ENCODE measurements around the gene DUSP3.

The DUSP3 gene

GRCh38 chr17:43778337-43779144 is at the start of gene DUSP3:
Gene DUSP3, minus strand, starts transcription at chr17:43778977. Its CDS starts 53 bp downstream, at chr17:43778924.
- DNase-seq: peak; percentile 68 to 77

GRCh38 chr17:43827596-43827995 is 48.8 kb upstream of the DUSP3 start:
- DNase-seq: no peak

- no peak for DNase-seq
Measured at GRCh38 chr17:43826206-43826605, 47.4 kb upstream of the DUSP3 start.

- no peak for DNase-seq
Measured at GRCh38 chr17:43825567-43825966, 46.8 kb upstream of the DUSP3 start.

- DNase-seq: no peak
Measured at GRCh38 chr17:43823350-43824084, 44.7 kb upstream of the DUSP3 start.

- DNase-seq: no peak
Measured at GRCh38 chr17:43822570-43823190, 43.9 kb upstream of the DUSP3 start.

- DNase-seq: no peak
Measured at GRCh38 chr17:43820759-43821158, 42.0 kb upstream of the DUSP3 start.

- DNase-seq: no peak
Measured at GRCh38 chr17:43818966-43819365, 40.2 kb upstream of the DUSP3 start.

GRCh38 chr17:43817826-43818225 is 39.0 kb upstream of the DUSP3 start:
- no peak for DNase-seq

- DNase-seq: no peak
Measured at GRCh38 chr17:43816336-43817320, 37.9 kb upstream of the DUSP3 start.

- DNase-seq: no peak
Measured at GRCh38 chr17:43814714-43815113, 35.9 kb upstream of the DUSP3 start.

GRCh38 chr17:43814026-43814425 is 35.2 kb upstream of the DUSP3 start:
- no peak for DNase-seq

- DNase-seq: no peak
Measured at GRCh38 chr17:43813386-43813785, 34.6 kb upstream of the DUSP3 start.

GRCh38 chr17:43812396-43813265 is 33.9 kb upstream of the DUSP3 start:
- DNase-seq: no peak

- no peak for DNase-seq
Measured at GRCh38 chr17:43810823-43811222, 32.0 kb upstream of the DUSP3 start.

- no peak for DNase-seq
Measured at GRCh38 chr17:43810226-43810715, 31.5 kb upstream of the DUSP3 start.

- DNase-seq: no peak
Measured at GRCh38 chr17:43809121-43809520, 30.3 kb upstream of the DUSP3 start.

- no peak for DNase-seq
Measured at GRCh38 chr17:43808076-43808475, 29.3 kb upstream of the DUSP3 start.

- DNase-seq: no peak
Measured at GRCh38 chr17:43805117-43805516, 26.3 kb upstream of the DUSP3 start.

- DNase-seq: no peak
Measured at GRCh38 chr17:43803758-43804157, 25.0 kb upstream of the DUSP3 start.

- DNase-seq: no peak
Measured at GRCh38 chr17:43801844-43802243, 23.1 kb upstream of the DUSP3 start.
